ENCODE results near the gene HOXA2.

Gene HOXA2

DNA sequence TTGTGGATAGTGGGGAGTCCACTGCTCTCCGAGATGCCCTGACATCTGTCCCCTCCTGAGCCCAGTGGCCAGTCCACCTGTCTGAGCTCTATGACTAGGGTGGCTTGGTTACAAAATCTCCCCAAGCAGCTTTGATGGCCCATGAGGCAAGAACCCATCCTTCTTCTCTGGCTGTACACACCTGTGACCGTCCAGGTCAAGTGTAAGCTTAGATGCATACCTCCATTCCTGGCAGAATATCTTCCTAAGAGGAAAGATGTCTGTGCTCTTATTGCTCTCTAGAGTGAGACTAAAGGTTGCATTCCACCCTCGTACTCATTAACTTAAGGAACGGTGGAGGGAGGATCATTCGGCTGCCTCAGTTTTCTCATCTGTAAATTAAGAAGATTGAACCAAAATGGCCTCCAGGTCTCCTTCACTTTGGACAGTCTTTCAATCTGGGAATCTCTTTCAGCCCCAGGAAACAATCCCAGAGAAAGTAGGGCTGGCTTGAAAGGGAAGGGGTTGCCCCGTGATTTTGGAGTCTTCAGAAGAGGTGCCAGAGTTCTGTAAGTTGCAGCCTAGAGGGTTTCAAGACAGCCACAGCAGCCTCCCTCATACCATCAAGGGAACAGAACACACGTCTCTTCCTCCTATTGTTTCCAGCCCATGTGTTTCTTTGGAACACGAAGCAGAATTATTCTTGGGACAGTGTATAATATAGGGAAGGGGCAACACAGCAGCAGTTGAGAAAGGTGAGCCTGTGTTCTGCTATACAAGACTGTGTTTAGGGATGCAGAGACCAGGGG, 22.6 kb upstream of the HOXA2 start:
- no peak for DNase-seq (ENCODE audit: low read depth in 2 of 2)

- no peak for DNase-seq (ENCODE audit: low read depth in 2 of 2)
Observed at GRCh38 chr7:27124096-27124901, 21.8 kb upstream of the HOXA2 start.

DNA sequence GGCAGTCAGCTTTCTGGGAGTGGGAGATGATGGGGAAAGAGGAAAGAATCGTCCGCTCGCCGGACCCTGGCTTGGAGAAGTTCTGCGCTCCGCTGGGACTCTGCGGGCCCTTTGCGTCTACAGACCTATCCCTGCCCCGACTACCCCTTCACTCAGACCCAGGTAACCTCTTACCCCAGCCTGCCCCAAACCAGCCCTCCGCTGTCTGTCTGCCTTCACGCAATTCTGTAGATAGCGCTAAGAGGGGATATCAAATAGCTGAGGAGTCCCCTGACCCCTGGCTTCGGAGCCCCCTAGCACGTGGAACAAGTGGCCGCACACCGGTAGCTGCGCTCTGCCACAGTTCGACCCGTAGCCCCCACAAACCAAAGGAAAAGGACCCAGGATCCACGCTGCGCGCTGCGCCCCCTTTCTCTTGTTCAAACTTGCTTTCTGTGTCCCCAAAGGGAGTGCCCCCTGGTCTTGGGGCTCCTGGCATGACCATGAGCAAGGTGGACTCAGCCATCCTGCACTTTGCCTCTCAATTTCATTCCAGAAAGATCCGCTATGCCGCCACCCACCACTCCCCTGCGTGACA, 21.1 kb upstream of the HOXA2 start:
- DNase-seq (ENCODE audit: low read depth in 2 of 2), result no peak

- DNase-seq (ENCODE audit: low read depth in 2 of 2), result no peak
Observed at GRCh38 chr7:27123007-27123476, 20.6 kb upstream of the HOXA2 start.

DNA sequence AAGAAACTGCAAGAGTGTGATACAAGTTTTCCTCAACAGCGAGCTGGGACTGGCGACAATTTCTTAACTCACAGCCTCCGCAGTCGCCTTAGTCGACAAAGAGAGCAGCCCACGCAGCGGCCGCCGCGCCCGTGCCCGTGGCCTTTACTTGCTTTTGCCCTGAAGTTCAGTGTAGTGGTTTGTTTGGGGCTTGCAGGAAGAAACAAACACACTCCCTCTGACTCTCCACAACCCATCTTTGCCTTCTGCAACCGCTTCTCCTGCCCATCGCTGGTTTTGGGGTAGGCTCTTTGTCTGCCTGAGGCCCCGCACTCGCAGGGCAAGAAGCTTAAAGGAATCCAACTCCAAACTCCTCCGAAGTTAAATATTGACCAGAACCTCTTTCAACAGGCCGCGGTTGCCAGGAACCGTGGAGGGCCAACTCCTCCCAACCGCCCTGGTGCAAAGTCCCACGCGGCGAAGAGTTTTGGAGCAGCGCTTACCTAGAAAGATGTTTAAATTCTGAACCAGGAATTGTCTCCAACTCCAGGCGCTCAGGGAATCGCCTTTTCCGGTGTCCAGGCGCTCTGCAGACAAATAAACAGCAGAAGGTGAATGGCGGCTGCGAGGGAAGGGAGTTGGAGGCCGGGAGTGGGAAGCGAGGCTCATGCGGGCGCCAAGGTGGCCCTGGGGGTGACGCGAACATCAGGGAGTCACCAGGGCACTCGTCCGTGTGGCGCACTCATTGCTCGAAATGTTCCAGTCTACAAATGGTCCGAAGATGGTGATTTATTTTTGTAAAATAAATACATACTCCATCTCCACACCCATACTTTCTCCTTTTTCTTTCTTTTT, 19.8 kb upstream of the HOXA2 start:
- DNase-seq (ENCODE audit: low read depth in 2 of 2), result no peak

DNA sequence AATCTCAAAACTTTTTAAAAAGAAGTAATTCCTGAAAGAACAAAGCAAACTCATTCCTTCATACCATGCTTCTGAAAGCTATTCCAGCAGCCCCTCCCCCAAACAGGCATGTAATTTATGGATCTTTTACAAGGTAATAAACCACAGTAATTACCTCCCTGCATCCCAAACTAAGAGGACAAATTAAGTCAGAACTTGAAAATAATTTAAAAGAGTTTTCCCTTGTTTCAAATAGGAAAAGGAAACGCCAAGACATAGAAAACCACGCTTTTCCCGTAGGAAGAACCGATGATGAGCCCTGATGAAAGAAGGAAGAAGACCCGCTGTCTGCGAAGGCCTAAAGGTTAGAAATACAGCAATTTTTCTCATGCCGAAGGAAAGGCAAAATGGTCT, 19.2 kb upstream of the HOXA2 start:
- no peak for DNase-seq (ENCODE audit: low read depth in 2 of 2)

GRCh38 chr7:27119412-27119911, 17.0 kb upstream of the HOXA2 start:
- DNase-seq (ENCODE audit: low read depth in 2 of 2), result no peak

GRCh38 chr7:27118580-27118979, 16.1 kb upstream of the HOXA2 start:
- DNase-seq (ENCODE audit: low read depth in 2 of 2), result no peak

DNA sequence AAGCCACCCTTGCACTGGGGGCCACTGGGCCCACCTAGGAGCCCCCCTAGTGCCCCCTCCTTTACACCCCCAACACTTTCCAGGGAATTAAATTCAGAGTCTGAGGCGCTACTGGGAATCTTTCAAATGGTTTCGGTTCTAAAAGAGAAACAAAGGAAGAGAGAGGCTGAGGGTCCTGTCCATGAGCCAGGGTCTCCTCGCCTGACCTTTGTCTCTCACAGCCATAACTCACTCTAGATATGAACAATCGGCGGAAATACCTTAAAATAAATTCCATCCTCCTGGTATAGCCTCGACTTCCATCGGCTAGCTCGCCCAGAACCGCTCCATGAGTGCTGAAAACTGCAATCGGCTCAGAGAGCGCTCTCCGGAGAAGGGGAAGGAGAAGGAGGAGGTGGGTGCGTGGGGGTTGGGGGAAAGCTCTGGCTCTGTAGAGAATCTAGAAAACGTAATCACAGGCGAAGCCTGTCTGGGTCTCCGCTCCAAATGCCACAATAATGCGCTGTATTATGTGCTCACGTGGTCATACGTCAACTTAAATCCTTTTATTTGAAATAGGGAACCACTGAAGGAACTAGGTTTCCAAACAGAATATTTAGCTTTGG, 15.5 kb upstream of the HOXA2 start:
- no peak for DNase-seq (ENCODE audit: low read depth in 2 of 2)

GRCh38 chr7:27116962-27117886, 14.7 kb upstream of the HOXA2 start:
- DNase-seq (ENCODE audit: low read depth in 2 of 2), result no peak

DNA sequence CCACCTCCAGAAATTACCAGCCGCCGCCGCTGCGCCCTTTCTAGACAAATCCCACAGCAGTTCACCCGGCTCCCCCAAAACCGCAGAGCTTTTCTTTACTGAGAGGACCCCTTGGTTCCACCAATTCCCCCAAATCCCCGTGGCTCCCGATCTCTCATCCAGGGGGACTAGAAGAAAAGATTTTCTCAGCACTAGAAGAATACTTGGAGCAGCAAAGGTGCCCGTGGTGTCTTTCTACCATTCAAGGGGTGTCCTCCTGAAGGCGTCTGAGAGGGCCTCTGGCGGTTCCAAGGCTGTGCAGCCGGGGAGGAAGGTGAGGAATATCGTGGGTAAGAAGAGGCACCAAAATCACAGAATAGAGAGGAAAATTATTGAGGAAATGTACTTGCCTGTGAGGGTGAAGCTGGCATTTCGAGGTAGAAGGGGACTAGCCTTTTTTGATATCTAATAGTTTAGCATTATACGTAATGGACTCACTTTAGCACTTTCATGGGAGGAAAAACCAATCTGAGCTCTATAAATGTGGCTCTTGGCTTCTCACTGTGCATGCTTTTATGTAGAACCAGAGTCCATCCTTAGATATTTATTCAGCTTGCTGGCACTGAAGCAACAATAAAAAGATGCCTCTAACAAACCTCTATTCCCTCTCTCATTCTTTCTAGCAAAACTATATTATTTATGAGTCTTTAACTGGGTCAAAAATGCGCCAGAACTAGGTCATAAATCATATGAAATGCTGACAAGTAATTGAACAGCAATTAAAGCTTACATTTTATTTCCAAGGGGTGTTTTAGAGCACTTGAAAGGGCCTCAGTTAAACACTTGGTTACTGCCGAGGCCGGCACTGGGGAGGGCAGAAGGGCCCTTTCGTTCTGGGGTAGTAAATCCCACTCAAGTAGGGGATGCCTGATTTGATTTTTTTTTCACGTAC, 13.8 kb upstream of the HOXA2 start:
- DNase-seq (ENCODE audit: low read depth in 2 of 2), result no peak

DNA sequence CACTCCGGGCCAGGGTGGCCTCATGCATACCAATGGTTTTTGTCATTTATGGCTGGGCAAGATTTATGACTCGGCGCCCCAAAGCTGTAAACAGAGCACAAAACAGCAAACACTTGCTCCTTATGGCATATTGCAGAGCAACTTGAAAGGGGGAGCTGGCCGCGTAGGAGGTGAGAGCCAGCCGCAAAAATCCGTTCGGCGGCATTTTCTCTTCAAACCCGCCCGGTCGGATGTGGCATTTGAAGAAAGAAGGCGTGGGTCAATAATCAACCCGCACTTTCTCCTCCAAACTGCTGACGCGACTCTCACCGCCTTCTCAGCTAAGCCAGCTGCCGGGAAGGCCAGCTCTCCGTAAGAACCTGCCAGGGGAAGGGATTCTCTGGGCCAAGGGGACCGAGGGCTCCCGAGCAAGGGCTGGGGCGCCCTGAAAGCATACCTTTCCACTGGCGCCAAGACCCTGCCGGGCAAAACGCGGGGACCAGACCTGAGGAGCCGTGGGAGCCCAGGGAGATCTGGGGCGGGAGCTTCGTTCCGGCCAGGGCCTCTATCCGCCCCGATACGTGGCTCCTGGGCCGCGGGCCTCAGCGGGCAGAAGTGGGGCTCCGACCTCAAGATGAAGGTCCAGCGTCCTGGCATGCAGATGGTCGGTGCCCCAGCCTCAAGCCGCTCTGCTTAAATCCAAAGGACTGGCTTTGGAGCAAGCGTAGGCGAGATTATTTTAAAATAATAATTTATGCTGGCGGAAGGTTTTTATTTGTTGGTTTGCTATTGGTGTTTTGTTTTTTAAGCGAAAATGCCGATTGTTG, 12.9 kb upstream of the HOXA2 start:
- DNase-seq (ENCODE audit: low read depth in 2 of 2), result no peak

DNA sequence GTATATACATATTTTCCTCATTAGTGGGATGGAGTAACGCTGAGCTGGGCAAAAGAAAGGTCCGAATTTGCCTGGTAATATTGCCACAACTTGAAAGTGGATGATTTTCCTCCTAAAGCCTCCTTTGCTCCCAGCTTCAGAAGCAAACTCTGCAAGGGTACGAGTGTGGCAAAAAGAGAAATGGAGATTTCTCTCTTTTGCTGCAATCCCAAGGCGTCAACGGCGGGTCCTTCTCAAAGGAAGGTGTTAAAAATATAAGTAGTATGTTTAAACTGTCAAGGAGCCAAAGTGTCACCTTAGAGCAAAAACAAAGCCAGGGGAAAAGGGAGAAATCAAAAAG, 12.4 kb upstream of the HOXA2 start:
- DNase-seq (ENCODE audit: low read depth in 2 of 2), result no peak

DNA sequence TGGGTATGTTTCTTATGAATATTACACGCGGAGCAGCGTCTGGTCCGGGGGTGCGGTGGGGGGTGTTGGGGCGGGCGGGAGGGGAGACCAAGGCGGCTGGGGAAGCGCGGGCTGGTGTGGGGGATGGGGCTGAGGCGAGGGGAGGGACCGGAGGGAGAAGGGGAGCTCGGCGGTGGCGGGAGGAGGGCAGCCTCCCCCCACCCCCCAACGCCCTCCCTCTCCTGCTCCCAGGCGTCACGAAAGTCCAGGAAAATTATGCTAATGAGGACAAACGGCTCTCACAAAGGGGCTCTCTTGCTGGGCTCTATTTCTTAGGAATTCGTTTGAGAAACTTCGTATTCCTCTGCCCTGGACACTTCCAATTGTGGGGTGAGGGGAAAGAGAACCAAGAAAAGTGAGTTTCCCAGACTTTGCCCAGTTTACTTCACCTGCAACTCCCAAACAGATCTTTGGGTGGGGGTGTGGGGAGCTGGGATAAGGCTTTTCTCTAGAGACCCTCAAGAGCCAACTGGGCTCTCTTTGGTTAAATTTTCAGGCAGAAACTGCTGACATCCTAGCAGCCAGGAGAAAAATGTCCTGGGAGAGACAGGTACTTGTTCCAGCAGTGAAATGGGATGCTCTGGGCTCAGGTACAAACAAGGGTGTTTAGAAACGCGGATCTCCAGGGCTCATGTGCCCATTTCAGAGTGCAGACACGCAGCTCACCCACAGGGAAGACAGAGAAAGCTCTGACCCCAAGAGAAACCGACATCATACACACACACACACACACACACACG, 11.7 kb upstream of the HOXA2 start:
- DNase-seq (ENCODE audit: low read depth in 2 of 2), result no peak

DNA sequence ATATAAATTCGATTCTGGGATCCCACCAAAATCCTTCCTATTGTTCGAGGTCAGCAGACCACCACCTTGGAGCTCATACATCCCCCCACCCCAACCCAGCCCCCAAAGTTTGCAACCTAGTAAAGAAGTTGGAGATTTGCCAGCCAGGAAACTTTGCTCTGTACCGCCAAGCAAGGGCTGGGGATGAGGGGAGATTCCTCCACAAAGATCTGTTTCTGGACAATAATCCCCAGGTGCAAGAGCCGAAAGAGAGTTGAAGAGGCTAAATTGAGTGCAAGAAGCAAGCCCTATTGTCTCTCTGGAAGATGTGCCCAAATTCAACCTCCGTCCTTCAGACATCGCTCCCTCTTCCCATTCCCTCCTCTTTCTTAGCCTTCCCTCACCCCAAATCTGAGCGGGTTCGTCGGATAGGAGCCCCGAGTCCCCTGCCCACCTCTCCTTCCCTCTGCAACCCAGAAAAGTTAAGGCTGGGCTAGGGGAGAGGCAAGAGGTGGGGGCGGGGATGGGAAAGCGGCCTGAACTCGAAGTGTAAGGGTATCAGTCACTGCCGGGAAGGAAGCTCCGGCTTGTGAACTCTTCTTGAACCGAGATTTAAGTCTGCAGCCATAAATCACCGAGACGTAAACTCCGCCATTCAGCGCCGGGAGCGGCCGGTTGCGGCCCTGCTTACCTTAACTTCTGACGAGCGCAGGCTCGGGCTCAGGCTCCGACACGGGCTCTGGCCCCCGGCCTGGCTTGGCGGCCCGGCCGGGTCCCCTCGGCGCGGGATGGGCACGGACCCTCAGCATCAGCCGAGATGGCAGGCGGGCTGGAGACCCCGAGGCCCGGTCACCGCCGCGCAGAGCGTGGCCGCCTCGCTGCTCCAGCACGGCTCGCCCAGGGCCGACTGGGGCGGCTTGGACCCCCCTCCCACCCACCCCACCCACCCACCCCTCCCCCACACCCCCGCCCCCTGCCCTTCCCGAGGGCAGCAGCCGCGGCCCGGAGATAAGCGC, 10.8 kb upstream of the HOXA2 start:
- no peak for DNase-seq (ENCODE audit: low read depth in 2 of 2)

GRCh38 chr7:27112361-27112760, 9.9 kb upstream of the HOXA2 start:
- no peak for DNase-seq (ENCODE audit: low read depth in 2 of 2)
